Tibial artery (tissue), 4 donors: ENCODE results near the gene ZGPAT.

ENCODE experiments used
- DNase-seq, 2 donors: peaks; one replicate each; pipeline ENCODE4 v3.0.0-alpha.2; 2019
- H3K27ac ChIP-seq, 2 donors: fragments of 200-600 bp; sonication (generic) in 1 of 2; 1 replicate in 1 of 2; 2 replicates in 1 of 2; pipeline ENCODE4 v1.5.1; 2018 to 2019; ENCODE audit warnings: mild to moderate bottlenecking in 1 of 2
- H3K27me3 ChIP-seq, 2 donors: fragments of 200-600 bp; sonication (generic) in 1 of 2; one replicate each; pipeline versions ENCODE4 v1.5.1 to v1.6.0; 2016 to 2019
- H3K36me3 ChIP-seq, 3 donors: fragments of 200-600 bp; sonication (generic) in 2 of 3; one replicate each; pipeline ENCODE4 v1.5.1; 2016 to 2019; ENCODE audit warnings: mild to moderate bottlenecking in 2 of 3
- H3K4me1 ChIP-seq, 4 donors: fragments of 200-600 bp; sonication (generic) in 2 of 4; 1 replicate in 3 of 4; 2 replicates in 1 of 4; pipeline ENCODE4 v1.5.1; 2016 to 2019
- H3K4me3 ChIP-seq, 2 donors: fragments of 200-600 bp; sonication (generic) in 1 of 2; 1 replicate in 1 of 2; 2 replicates in 1 of 2; pipeline ENCODE4 v1.5.1; 2018 to 2019; ENCODE audit warnings: mild to moderate bottlenecking in 2 of 2
- H3K9me3 ChIP-seq, 3 donors: fragments of 200-600 bp; sonication (generic) in 1 of 3; one replicate each; pipeline ENCODE4 v1.5.1; 2016 to 2019
- CTCF ChIP-seq, 2 experiments: fragments of 200-600 bp in 1 of 2; fragments of 450-650 bp in 1 of 2; IDR thresholded peaks; one replicate each; pipeline ENCODE4 v1.5.1; 2017 to 2019; ENCODE audit warnings: antibody characterized with exemption in 2 of 2, mild to moderate bottlenecking in 1 of 2, moderate library complexity in 1 of 2
- intact Hi-C: fragments of 100-400 bp; cut with DNase I; formaldehyde crosslinking; loops from one replicate; pipeline ENCODE4 v1.15.0; 2023; ENCODE audit warnings: low total_unique reads

The ZGPAT gene

GRCh38 chr20:63733117-63733516 lies 25.3 kb downstream of the ZGPAT start:
- intact Hi-C loops = loop anchor here (10.0 kb wide), 2 partner anchors 78 to 132 kb away; partner anchors contain the start of genes ABHD16B, RTEL1, STMN3 and TPD52L2

GRCh38 chr20:63733579-63734081 lies 25.8 kb downstream of the ZGPAT start:
- peaks cover 24 to 47% (median 45%) of the 10 kb centered on the region in 3 donors for H3K36me3 ChIP-seq
- intact Hi-C loops = loop anchor here (10.0 kb wide), 2 partner anchors 79 to 131 kb away; partner anchors contain the start of genes ABHD16B, RTEL1, STMN3 and TPD52L2
- DNase-seq = peak in 1 of 2 donors; percentile 54
- no peak overlapping the region for H3K27ac ChIP-seq
- TF ChIP-seq CTCF (IDR thresholded peaks at IDR 0.05) = no peak
- peaks cover 0 to 16% (median 13%) of the 10 kb centered on the region in 4 donors for H3K4me1 ChIP-seq
- H3K9me3 ChIP-seq = no peaks in the 10 kb centered on the region
- no peaks in the 10 kb centered on the region for H3K27me3 ChIP-seq
- no peak overlapping the region for H3K4me3 ChIP-seq

More at GRCh38 chr20:63733117-63733516, 25.3 kb downstream of the ZGPAT start:
- peak in 1 of 2 donors; percentile 53 for DNase-seq
- Histone ChIP-seq H3K27ac (no peak overlapping the region), H3K4me3 (no peak overlapping the region), H3K4me1 (peaks cover 0 to 11% (median 8%) of the 10 kb centered on the region in 4 donors), H3K9me3 (no peaks in the 10 kb centered on the region), H3K36me3 (peaks cover 24 to 51% (median 45%) of the 10 kb centered on the region in 3 donors), H3K27me3 (no peaks in the 10 kb centered on the region)
- TF ChIP-seq CTCF (IDR thresholded peaks at IDR 0.05) = no peak

- intact Hi-C loops = loop anchor here (10.0 kb wide), 2 partner anchors 80 to 130 kb away; partner anchors contain the start of genes ABHD16B, RTEL1, STMN3 and TPD52L2
- TF ChIP-seq CTCF (IDR thresholded peaks at IDR 0.05) = no peak
- DNase-seq = peak in 1 of 2 donors; percentile 60
These were observed 26.5 kb downstream of the ZGPAT start for GRCh38 chr20:63734111-63734945.

GRCh38 chr20:63734946-63735858 lies 27.4 kb downstream of the ZGPAT start:
- no peak for TF ChIP-seq CTCF (IDR thresholded peaks at IDR 0.05)
- Histone ChIP-seq H3K27me3 (no peaks in the 10 kb centered on the region), H3K4me1 (peaks cover 0 to 22% (median 18%) of the 10 kb centered on the region in 4 donors), H3K36me3 (peaks cover 17 to 44% (median 37%) of the 10 kb centered on the region in 3 donors), H3K9me3 (no peaks in the 10 kb centered on the region), H3K27ac (no peak overlapping the region), H3K4me3 (no peak overlapping the region)
- peak in 1 of 2 donors; percentile 63 for DNase-seq
- intact Hi-C loops = loop anchor here (10.0 kb wide), 2 partner anchors 80 to 130 kb away; partner anchors contain the start of genes ABHD16B, RTEL1, STMN3 and TPD52L2

More at GRCh38 chr20:63734111-63734945, 26.5 kb downstream of the ZGPAT start:
- Histone ChIP-seq H3K4me3 (no peak overlapping the region), H3K27ac (no peak overlapping the region), H3K9me3 (no peaks in the 10 kb centered on the region), H3K4me1 (peaks cover 0 to 22% (median 18%) of the 10 kb centered on the region in 4 donors), H3K27me3 (no peaks in the 10 kb centered on the region), H3K36me3 (peaks cover 24 to 47% (median 45%) of the 10 kb centered on the region in 3 donors)
